HG03280 (cell line): ENCODE data around the gene ZNF468.
"Not testable (repeated sequence)": the region's sequence is repeated elsewhere in the genome, so short reads cannot be mapped to it uniquely, and the experiment has no call there.

Source experiments
- ATAC-seq: cut with Tn5 transposase; IDR thresholded peaks from one replicate; pipeline ENCODE4 v1.9.1; 2021; ENCODE audit warnings: mild to moderate bottlenecking, moderate library complexity; ENCODE audit not compliant: unreplicated experiment

Gene ZNF468

DNA sequence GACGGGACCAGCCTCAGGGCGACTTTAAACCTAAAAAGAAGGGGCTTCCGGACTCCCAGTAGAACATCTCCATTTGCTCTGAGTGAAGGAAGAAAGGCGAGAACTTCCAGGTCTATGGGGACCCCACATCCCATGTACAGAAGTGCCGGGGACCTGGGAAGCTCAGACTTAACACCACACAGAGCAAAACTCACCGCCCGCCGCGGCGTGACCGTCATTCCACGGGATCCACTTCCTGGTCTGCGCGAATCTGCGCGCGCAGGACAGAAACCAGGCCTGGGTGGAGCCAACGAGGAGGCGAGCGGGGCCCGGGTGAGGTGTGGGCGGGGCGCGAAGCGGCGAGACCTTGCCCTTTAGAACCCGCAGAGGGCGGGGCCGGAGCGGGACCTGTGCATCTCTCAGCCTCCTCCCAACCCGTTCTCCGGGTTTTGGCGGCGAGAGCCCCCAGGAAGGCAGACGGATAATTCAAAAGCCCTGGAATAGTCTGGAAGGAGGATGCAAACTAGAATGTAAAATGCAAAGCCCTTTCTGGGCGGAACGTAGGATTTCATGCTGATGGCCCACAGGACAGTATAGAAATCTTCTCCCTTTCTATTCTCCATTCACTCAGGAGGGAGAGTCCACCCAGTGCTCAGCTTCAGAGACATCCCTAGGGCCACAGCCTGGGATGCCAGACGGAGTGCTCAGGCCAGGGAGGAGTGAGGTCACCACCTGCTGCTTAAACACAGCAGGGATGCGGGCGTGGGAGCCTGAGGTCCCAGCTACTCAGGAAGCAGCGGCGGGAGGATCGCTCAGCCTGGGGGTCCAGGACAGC is at the start of gene ZNF468:
Gene ZNF468, minus strand, starts transcription at position 242 of the 814 bp plus-strand sequence. CDS start 3,347 bp downstream, outside the sequence.
- peak; percentile 100 for ATAC-seq

DNA sequence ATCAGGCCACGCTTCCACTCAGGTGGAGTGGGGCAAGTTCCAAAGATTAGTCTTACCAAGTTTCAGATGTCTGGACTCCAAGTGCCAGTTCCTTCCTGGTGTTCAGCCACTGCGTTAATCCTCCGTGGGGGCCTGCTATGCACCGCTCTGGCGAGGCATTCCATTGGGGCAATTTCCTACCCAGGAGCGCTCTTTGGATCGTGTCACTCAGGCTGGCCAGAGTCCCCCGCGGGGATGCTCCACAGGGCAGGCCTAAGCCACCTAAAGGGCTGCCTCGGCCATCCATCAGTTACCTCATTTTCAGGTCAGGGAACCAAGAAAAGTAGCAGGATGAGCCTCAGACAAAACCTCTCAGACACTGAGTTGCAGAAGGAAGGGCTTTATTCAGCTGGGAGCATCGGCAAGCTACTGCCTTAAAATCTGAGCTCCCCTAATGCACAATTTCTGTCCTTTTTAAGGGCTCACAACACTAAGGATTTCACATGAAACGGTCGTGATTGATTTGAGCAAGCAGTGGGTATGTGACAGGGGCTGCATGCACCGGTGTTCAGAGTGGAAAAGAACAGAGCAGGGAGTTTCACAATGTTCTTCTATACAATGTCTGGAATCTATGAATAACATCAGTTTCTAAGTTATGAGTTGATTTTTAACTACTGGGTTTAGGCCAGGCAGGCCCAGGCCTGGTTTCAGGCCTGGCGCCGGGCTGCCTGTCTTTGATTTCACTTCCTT is 46.8 kb upstream of the ZNF468 start:
- ATAC-seq: not testable (repeated sequence)

DNA sequence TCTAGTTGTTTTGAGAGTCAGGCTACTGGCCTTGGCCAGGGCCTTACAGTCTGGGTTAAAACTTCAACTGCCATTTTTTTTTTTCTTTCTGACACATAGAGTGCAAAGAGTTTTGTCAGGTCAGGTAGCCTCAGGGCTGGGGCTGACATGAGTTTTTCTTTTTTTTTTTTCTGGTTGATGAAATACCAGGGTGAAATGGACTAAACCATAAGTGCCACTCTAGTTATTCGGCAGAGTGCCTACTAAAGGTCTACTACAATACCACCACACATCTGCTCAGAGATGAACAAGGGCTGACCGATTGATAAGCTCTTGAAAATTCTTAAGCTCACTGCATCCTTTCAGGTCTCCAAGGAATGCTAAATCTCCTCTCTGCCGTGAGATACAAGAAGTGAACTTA is 44.4 kb upstream of the ZNF468 start:
- no peak for ATAC-seq

- not testable (repeated sequence) for ATAC-seq
These were observed 41.2 kb upstream of the ZNF468 start for GRCh38 chr19:52898596-52898995.

DNA sequence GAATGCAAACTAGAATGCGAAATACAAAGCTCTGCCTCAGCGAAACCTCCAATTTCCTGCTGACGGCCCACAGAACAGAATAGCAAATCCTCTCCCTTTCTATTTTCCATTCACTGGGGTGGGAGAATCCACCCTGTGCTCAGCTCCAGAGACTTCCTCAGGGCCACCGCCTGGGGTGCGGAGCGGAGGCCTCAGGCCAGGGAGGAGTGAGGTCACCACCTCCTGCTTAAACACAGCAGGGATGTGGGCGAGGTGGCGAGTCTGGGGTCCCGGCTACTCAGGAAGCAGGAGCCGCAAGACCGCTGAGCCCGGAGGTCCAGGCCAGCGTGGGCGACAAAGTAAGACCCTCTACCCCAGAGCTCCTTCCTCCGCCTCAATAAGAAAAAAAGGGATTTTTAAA is 40.7 kb upstream of the ZNF468 start:
- no peak for ATAC-seq

DNA sequence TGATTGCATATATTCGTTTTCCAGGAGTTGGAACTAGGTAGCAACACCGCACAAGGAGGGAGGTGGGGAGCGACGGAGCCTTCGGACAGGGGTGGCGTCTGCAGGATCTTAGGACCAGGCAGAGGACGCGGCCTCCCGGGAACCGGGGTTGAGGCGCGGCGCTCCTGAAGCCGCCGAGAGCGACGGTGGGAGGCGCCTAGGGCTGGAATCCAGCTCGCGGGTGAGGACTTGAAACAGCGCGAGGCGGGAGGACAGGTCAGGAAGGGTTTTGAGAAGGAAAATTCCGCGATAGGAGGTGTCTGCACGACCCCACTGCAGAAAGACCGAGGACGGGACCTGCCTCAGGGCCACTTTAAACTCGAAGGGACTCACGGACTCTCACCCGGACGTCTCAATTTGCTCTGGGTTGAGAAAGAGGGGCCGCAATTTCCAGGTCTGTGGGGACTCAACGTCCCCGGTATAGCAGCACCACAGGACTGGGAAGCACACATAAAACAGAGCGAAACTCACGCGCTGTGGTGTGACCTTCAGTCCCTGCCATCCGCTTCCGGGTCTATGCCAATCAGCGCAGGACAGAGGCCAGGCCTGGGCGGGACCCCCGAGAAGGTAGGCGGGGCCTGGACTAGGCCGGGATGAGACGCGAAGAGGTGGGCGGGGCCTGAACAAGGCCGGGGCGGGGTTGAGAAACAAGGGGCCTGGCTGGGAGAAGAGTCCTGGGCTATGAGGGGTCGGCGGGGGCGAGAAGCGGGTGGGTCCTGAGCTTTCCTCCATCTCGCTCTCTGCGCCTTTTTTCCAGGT is 39.9 kb upstream of the ZNF468 start, which contains the start of gene ZNF320:
Gene ZNF320, minus strand, starts transcription at position 498 of the 798 bp plus-strand sequence. CDS start 7,380 bp downstream, outside the sequence.
- ATAC-seq: peak; percentile 98

- no peak for ATAC-seq
These were observed 39.2 kb upstream of the ZNF468 start for GRCh38 chr19:52896431-52897137.

DNA sequence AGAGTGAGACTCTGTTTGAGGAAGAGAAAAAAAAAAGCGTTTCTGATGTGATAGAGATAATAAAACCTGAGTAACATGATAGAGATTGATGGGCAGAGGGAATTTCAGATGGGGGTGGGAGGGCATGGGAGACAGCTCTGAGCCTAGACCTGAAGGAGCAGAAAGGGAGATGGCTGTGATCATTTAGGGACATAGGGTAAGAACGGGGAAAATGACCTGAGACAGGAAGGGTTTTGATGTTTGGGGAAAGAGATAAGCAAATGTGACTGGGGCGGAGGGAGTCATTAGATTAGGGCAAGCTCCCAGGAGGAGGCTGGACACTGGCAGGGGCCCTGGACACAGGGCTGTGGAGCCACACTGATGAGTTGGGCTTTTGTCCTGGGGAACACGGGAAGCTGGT is 33.9 kb upstream of the ZNF468 start:
- no peak for ATAC-seq

GRCh38 chr19:52889931-52890330 is 32.5 kb upstream of the ZNF468 start:
- no peak for ATAC-seq

DNA sequence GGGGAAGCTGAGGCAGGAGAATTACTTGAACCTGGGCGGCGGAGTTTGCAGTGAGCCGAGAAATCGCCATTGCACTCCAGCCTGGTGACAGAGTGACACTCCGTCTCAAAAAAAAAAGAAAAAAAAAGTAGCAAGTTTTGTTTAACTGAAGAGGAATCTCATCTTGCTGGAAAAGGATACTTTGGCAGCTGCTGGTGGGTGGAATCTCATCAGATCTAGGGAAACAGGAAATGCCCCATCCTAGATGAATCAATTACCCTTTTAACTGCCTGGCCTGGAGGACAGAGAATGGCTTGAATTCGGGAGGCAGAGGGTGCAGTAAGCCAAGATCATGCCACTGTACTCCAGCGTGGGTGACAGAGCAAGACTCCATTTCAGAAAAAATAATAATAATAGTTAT is 31.7 kb upstream of the ZNF468 start:
- ATAC-seq: no peak

DNA sequence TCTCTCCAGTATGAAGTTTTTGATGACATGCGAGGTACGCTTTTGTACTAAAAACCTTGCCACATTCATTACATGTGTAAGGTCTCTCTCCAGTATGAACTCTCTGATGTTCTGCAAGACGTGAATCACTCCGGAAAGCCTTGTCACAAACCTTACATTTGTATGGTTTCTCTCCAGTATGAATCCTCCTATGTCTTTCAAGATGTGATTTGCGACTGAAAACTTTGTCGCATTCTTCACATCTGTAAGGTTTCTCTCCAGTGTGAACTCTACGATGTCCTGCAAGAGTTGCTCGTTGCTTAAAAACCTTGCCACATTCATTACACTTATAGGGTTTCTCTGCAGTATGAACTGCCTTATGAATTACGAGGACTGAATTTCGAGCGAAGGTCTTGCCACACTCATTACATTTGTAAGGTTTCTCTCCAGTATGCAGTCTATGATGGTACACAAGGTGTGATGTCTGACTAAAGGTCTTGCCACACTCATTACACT is 23.5 kb upstream of the ZNF468 start:
- no peak for ATAC-seq

DNA sequence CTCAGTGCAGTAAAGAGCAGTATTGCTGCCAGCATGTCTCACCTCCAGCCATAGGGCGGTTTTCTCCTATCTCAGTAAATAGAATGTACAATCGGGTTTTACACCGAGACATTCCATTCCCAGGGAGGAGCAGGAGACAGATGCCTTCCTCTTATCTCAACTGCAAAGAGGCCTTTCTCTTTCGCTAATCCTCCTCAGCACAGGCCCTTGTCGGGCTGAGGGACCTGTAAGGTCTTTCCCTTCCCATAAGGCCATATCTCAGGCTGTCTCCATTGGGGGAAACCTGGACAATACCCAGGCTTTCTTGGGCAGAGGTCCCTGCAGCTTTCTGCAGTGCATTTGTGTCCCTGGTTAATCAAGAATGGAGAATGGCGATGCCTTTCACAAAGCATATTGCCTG is 15.6 kb upstream of the ZNF468 start:
- not testable (repeated sequence) for ATAC-seq

DNA sequence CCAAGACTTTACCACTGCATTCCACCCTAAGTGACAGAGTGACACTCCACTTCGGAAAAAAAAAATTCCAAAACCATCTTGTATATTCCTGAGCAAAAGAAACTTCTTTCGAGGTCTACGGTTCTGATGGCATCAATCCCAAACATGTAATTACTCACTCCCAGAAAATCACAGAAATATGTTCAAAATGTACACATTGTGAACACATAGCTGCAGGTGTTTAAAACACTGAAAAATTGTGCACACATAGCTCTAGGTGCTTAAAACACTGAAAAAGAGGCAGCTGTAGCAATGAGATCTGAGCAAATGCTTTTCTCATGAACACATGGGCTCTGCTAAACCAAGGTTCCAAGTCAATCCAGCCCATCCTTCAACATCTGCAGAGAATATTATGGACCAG is 14.0 kb upstream of the ZNF468 start:
- no peak for ATAC-seq

- not testable (repeated sequence) for ATAC-seq
These were observed 10.6 kb upstream of the ZNF468 start for GRCh38 chr19:52868031-52868430.

- ATAC-seq: peak; percentile 4
These were observed 660 bp downstream of the ZNF468 start for GRCh38 chr19:52856540-52857377.

DNA sequence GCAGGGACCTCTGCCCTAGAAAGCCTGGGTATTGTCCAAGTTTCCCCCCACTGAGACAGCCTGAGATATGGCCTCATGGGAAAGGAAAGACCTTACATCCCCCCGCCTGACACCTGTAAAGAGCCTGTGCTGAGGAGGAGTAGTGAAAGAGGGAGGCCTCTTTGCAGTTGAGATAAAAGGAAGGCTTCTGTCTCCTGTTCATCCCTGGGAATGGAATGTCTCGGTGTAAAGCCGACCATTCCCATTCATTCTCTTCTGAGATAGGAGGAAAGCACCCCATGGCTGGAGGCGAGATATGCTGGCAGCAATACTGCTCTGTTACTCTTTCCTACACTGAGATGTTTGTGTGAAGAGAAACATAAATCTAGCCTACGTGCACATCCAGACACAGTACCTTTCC is 10.1 kb downstream of the ZNF468 start:
- not testable (repeated sequence) for ATAC-seq

DNA sequence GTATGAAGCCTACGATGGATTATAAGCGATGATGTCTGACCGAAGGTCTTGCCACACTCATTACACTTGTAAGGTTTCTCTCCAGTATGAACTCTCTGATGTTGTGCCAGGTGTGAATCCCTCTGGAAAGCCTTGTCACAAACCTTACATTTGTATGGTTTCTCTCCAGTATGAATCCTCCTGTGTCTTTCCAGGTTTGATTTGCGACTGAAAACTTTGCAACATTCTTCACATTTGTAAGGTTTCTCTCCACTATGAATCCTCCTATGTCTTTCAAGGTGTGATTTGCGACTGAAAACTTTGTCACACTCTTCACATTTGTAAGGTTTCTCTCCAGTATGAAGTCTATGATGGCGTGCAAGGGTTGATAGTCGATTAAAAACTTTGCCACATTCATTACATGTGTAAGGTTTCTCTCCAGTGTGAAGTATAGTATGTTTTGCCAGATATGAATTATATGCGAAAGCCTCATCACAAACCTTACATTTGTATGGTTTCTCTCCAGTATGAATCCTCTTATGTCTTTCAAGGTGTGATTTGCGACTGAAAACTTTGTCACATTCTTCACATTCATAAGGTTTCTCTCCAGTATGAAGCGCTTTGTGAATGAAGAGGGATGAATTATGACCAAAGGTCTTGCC is 16.5 kb downstream of the ZNF468 start:
- not testable (repeated sequence) for ATAC-seq

GRCh38 chr19:52834289-52834688 is 23.1 kb downstream of the ZNF468 start:
- ATAC-seq: not testable (repeated sequence)

- ATAC-seq: not testable (repeated sequence)
These were observed 23.9 kb downstream of the ZNF468 start for GRCh38 chr19:52833541-52833940.
